Stimulated activated CD8-positive, alpha-beta memory T cell treated with anti-CD3 and anti-CD28 coated beads, Interleukin-15, amount 100 ng/mL, for 1 hour (primary cell): ENCODE measurements around the gene PRSS56.

Experiments used
- DNase-seq: peaks from one replicate; pipeline ENCODE4 v3.0.0-alpha.2; 2020; ENCODE audit warnings: low read depth

The PRSS56 gene

GRCh38 chr2:232502511-232502910 is 17.7 kb upstream of the PRSS56 start:
- no peak for DNase-seq

- DNase-seq = no peak
Measured at GRCh38 chr2:232502911-232503808, 17.0 kb upstream of the PRSS56 start.

- no peak for DNase-seq
Measured at GRCh38 chr2:232503809-232504323, 16.3 kb upstream of the PRSS56 start.

- DNase-seq = no peak
Measured at GRCh38 chr2:232504438-232504837, 15.8 kb upstream of the PRSS56 start.

- no peak for DNase-seq
Measured at GRCh38 chr2:232505856-232506255, 14.3 kb upstream of the PRSS56 start.

- DNase-seq = no peak
Measured at GRCh38 chr2:232506709-232507108, 13.5 kb upstream of the PRSS56 start.

- DNase-seq = no peak
Measured at GRCh38 chr2:232508251-232508650, 11.9 kb upstream of the PRSS56 start.

GRCh38 chr2:232511336-232511890 is 8.8 kb upstream of the PRSS56 start:
- no peak for DNase-seq

GRCh38 chr2:232512602-232513001 is 7.6 kb upstream of the PRSS56 start:
- DNase-seq = no peak

- no peak for DNase-seq
Measured at GRCh38 chr2:232513353-232513752, 6.8 kb upstream of the PRSS56 start.

GRCh38 chr2:232515639-232516038 is 4.5 kb upstream of the PRSS56 start:
- no peak for DNase-seq

GRCh38 chr2:232516551-232516950 is 3.6 kb upstream of the PRSS56 start:
- no peak for DNase-seq

- DNase-seq = no peak
Measured at GRCh38 chr2:232518844-232519243, 1.3 kb upstream of the PRSS56 start.

- DNase-seq = no peak
Measured at GRCh38 chr2:232520489-232520888, 301 bp downstream of the PRSS56 start.

- no peak for DNase-seq
Measured at GRCh38 chr2:232521098-232521497, 910 bp downstream of the PRSS56 start.

GRCh38 chr2:232521959-232522622 is 1.9 kb downstream of the PRSS56 start:
- DNase-seq = peak; percentile 38

- DNase-seq = no peak
Measured at GRCh38 chr2:232522623-232523401, 2.6 kb downstream of the PRSS56 start.

GRCh38 chr2:232523402-232523681 is 3.2 kb downstream of the PRSS56 start:
- DNase-seq = no peak

GRCh38 chr2:232523682-232524597 is 3.8 kb downstream of the PRSS56 start:
- no peak for DNase-seq

- DNase-seq = no peak
Measured at GRCh38 chr2:232524771-232525170, 4.6 kb downstream of the PRSS56 start.

- no peak for DNase-seq
Measured at GRCh38 chr2:232525199-232525598, 5.0 kb downstream of the PRSS56 start.
